Measurements from ENCODE around the gene MYL12B. TPM values are rescaled to one million over a fixed set of nuclear protein-coding genes. Genes with fewer than 3 reads are reported as not detected.

Gene MYL12B
- total RNA-seq, 3 donors from 2014 or later: 305 to 371 (median 335) TPM

GRCh38 chr18:3248062-3248657 lies 13.8 kb upstream of the MYL12B start:
- peaks cover 4 to 5% of the 10 kb centered on the region in 2 donors for H3K4me1 ChIP-seq
- TF ChIP-seq POLR2A (IDR thresholded peaks at IDR 0.05): no peak
- no peak for TF ChIP-seq CTCF (IDR thresholded peaks at IDR 0.05)
- TF ChIP-seq POLR2AphosphoS5 (IDR thresholded peaks at IDR 0.05): no peak
- H3K27ac ChIP-seq: peak overlapping the region; percentile 99 to 100
- intact Hi-C loops (cut with DNase I; ENCODE audit: low total_unique reads): no loop called here
- H3K9me3 ChIP-seq: no peaks in the 10 kb centered on the region
- DNase-seq (ENCODE audit: low spot score in 2 of 2): no peak
- peak overlapping the region; percentile 94 to 99 (median 98) for H3K4me3 ChIP-seq
- no peaks in the 10 kb centered on the region for H3K27me3 ChIP-seq
- no peaks in the 10 kb centered on the region for H3K36me3 ChIP-seq

- peak overlapping the region; percentile 99 to 100 for H3K27ac ChIP-seq
- peak overlapping the region; percentile 94 to 99 (median 98) for H3K4me3 ChIP-seq
- DNase-seq (ENCODE audit: low spot score in 2 of 2): peak in 1 of 2 donors; percentile 54
- peaks cover 4 to 5% of the 10 kb centered on the region in 2 donors for H3K4me1 ChIP-seq
- no peaks in the 10 kb centered on the region for H3K36me3 ChIP-seq
- TF ChIP-seq CTCF (IDR thresholded peaks at IDR 0.05): no peak
- TF ChIP-seq POLR2AphosphoS5 (IDR thresholded peaks at IDR 0.05): peak in 1 of 3 donors; percentile 45
- TF ChIP-seq POLR2A (IDR thresholded peaks at IDR 0.05): no peak
- intact Hi-C loops (cut with DNase I; ENCODE audit: low total_unique reads): no loop called here
- no peaks in the 10 kb centered on the region for H3K27me3 ChIP-seq
- H3K9me3 ChIP-seq: no peaks in the 10 kb centered on the region
These were observed 13.1 kb upstream of the MYL12B start for GRCh38 chr18:3248658-3249359.

GRCh38 chr18:3250237-3251107 lies 11.5 kb upstream of the MYL12B start:
- intact Hi-C loops (cut with DNase I; ENCODE audit: low total_unique reads): no loop called here
- Histone ChIP-seq H3K27me3 (no peaks in the 10 kb centered on the region), H3K9me3 (no peaks in the 10 kb centered on the region), H3K4me3 (peak overlapping the region in 2 of 3 donors; percentile 9 to 46), H3K36me3 (peaks cover 4% of the 10 kb centered on the region), H3K27ac (peak overlapping the region; percentile 80 to 100), H3K4me1 (peaks cover 4 to 5% of the 10 kb centered on the region in 2 donors)
- no peak for DNase-seq (ENCODE audit: low spot score in 2 of 2)
- no peak for TF ChIP-seq CTCF (IDR thresholded peaks at IDR 0.05)
- TF ChIP-seq POLR2A (IDR thresholded peaks at IDR 0.05): no peak
- no peak for TF ChIP-seq POLR2AphosphoS5 (IDR thresholded peaks at IDR 0.05)

- peak overlapping the region in 1 of 3 donors; percentile 13 for H3K4me3 ChIP-seq
- H3K27me3 ChIP-seq: no peaks in the 10 kb centered on the region
These were observed 10.5 kb upstream of the MYL12B start for GRCh38 chr18:3251249-3251962.

More at GRCh38 chr18:3251249-3251962, 10.5 kb upstream of the MYL12B start:
- DNase-seq (ENCODE audit: low spot score in 2 of 2): no peak
- Histone ChIP-seq H3K9me3 (no peaks in the 10 kb centered on the region), H3K36me3 (peaks cover 4% of the 10 kb centered on the region), H3K27ac (peak overlapping the region; percentile 35 to 100), H3K4me1 (peaks cover 4 to 5% of the 10 kb centered on the region in 2 donors)
- no peak for TF ChIP-seq CTCF (IDR thresholded peaks at IDR 0.05)
- no peak for TF ChIP-seq POLR2AphosphoS5 (IDR thresholded peaks at IDR 0.05)
- TF ChIP-seq POLR2A (IDR thresholded peaks at IDR 0.05): no peak
- intact Hi-C loops (cut with DNase I; ENCODE audit: low total_unique reads): no loop called here
